Psoas muscle (tissue), 8 donors: Measurements from ENCODE around the gene SIX3. TPM values are rescaled to one million over a fixed set of nuclear protein-coding genes. Genes with fewer than 3 reads are reported as not detected.

Experiments used
- ATAC-seq, 4 donors: fragments of 200-7000 bp; cut with Tn5 transposase; one replicate each; pipeline ENCODE4 v1.9.1; 2020; ENCODE audit warnings: moderate library complexity in 3 of 4, mild to moderate bottlenecking in 2 of 4
- DNase-seq, 2 donors: peaks; one replicate each; pipeline ENCODE4 v3.0.0-alpha.2; 2020
- H3K27ac ChIP-seq: fragments of 200-600 bp; one replicate; pipeline ENCODE4 v1.8.0; 2022
- H3K27me3 ChIP-seq, 3 donors: fragments of 200-600 bp in 1 of 3; one replicate each; pipeline versions ENCODE4 v1.6.1 to v1.8.0; 2013 to 2022; ENCODE audit warnings: low read length in 2 of 3, mild to moderate bottlenecking in 2 of 3, moderate library complexity in 1 of 3; ENCODE audit not compliant: insufficient read depth in 3 of 3
- H3K36me3 ChIP-seq, 2 donors: fragments of 200-600 bp in 1 of 2; one replicate each; pipeline versions ENCODE4 v1.6.1 to v1.8.0; 2013 to 2022; ENCODE audit warnings: low read depth in 1 of 2, mild to moderate bottlenecking in 1 of 2, moderate library complexity in 1 of 2; ENCODE audit not compliant: insufficient read depth in 1 of 2
- H3K4me1 ChIP-seq: fragments of 200-600 bp; one replicate; pipeline ENCODE4 v1.8.0; 2022
- H3K4me3 ChIP-seq: fragments of 200-600 bp; one replicate; pipeline ENCODE4 v1.8.0; 2022; ENCODE audit warnings: mild to moderate bottlenecking
- H3K9me3 ChIP-seq: fragments of 200-600 bp; one replicate; pipeline ENCODE4 v1.8.0; 2022
- CTCF ChIP-seq: fragments of 200-600 bp; IDR thresholded peaks from one replicate; pipeline ENCODE4 v1.8.0; 2022; ENCODE audit warnings: antibody characterized with exemption
- WGBS, 3 donors: extraction: QIAGEN DNeasy Blood & Tissue Kit; methylation state at CpG; one replicate each; pipeline versions ENCODE4 v1.1.6 to v1.1.7; 2013; 5-methylcytosine and 5-hydroxymethylcytosine counted together
- intact Hi-C, 2 donors: fragments of 100-400 bp; cut with DNase I; formaldehyde crosslinking; loops; one replicate each; pipeline versions ENCODE4 v1.11.0 to v1.14.2; 2022
- polyA plus RNA-seq, 3 donors: library from polyadenylated mRNA; stranded (reverse); fragments of 200-250 nt; gene quantifications; one replicate each; pipeline ENCODE4 v1.2.3, GENCODE V29; 2013
- total RNA-seq, 4 donors: library from RNA; stranded (reverse); fragmentation: NEBNext Ultra II Directional in 2 of 4; extraction: Animal tissue kit (Norgen Biotek cat#: 25700) in 2 of 4; gene quantifications; one replicate each; pipeline versions ENCODE4 v1.2.1 to v1.2.4, GENCODE V29; 2021 to 2023
- donor health status: healthy with polysubstance abuse.
- donor health status: DM: no; HTN: no; CAD: no; lungs with moderate emphysema.
- donor health status: Bipolar disorder and iron deficiency.
- donor health status: healthy.
- donor health status: DM: yes; HTN: yes; CAD: no.
- donor health status: DM: no; HTN: no; CAD: no.
- donor health status: DM: no; HTN: no; CAD: no.
- donor health status: DM: yes; HTN: yes; CAD: no.

The SIX3 gene
- total and polyA plus RNA-seq, 7 donors = 0.01 to 0.20 TPM; not detected in 5

DNA sequence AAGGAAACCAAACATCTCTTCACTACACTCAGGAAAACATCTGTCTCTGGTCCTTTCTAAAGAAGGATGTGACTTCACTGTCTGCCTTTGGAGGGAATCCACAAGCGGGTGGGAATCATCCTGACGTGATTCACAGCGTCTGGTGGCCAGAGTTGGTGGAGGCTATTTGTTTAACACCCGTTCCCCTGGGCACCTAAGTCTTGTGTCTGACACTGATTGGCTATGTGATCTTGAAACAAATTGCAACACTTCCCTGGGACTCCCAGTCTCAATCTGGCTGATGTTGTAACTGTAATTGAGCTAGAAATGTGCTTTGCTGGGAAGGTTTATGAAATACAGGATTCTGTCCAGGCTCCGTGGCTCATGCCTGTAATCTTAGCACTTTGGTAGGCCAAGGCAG lies 28.8 kb upstream of the SIX3 start:
- peak; percentile 57 to 67 for DNase-seq
- intact Hi-C loops = no loop called here

GRCh38 chr2:44916291-44916690 lies 25.2 kb upstream of the SIX3 start:
- TF ChIP-seq CTCF = no peak
- Histone ChIP-seq H3K9me3 (no peaks in the 10 kb centered on the region), H3K4me1 (no peaks in the 10 kb centered on the region), H3K27me3 (peaks cover 5 to 16% (median 5%) of the 10 kb centered on the region in 3 donors), H3K36me3 (no peaks in the 10 kb centered on the region), H3K4me3 (no peak overlapping the region), H3K27ac (no peak overlapping the region)
- DNase-seq = no peak
- intact Hi-C loops = no loop called here
- no peak for ATAC-seq

More for the DNA sequence above, 28.8 kb upstream of the SIX3 start:
- Histone ChIP-seq H3K4me3 (no peak overlapping the region), H3K9me3 (peaks cover 5% of the 10 kb centered on the region), H3K27me3 (peaks cover 0 to 2% (median 0%) of the 10 kb centered on the region in 3 donors), H3K36me3 (no peaks in the 10 kb centered on the region), H3K27ac (no peak overlapping the region), H3K4me1 (no peaks in the 10 kb centered on the region)
- 16 to 34% (median 30%) methylated on average over 5 of the region's 5 CpGs for WGBS, 3 donors
- ATAC-seq = peak in 3 of 4 donors; percentile 68 to 74 (median 74)
- TF ChIP-seq CTCF = no peak

DNA sequence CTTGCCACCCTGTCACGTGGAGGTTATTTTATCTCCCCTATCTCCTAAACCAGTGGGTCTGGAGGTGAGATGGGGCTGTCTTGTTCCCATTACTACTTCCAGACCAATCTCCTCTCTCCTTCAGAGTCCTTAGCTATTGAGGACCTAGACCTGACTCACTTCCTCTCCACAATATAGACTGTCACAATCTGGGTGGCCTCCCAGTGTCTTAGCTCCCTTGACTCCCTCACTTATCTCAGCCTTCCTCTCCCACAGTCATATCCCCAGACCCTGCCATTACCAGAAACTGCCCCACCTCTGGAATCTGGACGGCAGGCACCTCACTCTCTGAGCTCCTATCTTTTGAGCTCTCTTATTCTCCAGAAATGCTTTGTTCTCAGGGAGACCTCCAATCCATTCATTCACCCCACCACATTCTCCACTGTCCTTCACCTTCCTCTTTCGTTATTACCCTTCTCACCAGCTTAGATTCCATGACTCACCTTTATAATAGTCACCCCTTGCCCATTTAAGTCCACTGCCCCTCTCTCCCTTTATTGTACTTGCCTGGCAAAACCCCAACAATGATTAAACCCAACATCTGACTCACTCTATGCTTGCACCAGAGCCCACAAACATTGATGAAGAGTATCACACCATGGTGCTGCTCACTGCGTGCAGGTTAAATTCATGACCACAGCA lies 23.3 kb upstream of the SIX3 start:
- ATAC-seq = no peak
- H3K27me3 ChIP-seq = peaks cover 5 to 33% (median 9%) of the 10 kb centered on the region in 3 donors
- whole genome bisulfite sequencing, 3 donors = 77 to 85% (median 81%) methylated on average over 4 of the region's 4 CpGs

DNA sequence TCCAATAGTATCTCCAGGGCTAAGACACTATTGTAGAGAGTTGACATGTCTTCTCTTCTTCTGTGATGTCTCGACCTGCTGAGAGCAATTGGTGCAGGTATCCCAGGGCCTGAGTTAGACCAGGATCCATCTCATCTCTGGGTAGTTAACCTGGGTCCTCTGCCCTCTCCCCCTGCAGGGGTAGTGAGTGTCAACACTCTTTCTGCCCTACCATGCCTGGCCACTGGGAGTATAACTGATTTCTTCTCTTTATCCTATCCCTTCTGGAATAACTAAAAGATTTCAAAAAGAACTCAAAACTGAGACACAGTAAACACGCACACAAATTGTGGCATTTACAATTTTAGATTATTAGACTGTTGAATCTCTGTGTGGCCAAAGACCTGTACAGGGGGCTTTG lies 20.8 kb upstream of the SIX3 start:
- 56 to 76% (median 71%) methylated on average over 2 of the region's 2 CpGs for WGBS, 3 donors
- DNase-seq = no peak
- H3K4me1 ChIP-seq = no peaks in the 10 kb centered on the region
- no peak for TF ChIP-seq CTCF
- H3K27ac ChIP-seq = no peak overlapping the region
- H3K27me3 ChIP-seq = peaks cover 5 to 53% (median 9%) of the 10 kb centered on the region in 3 donors
- H3K9me3 ChIP-seq = no peaks in the 10 kb centered on the region
- intact Hi-C loops = no loop called here
- ATAC-seq = no peak
- H3K36me3 ChIP-seq = no peaks in the 10 kb centered on the region
- H3K4me3 ChIP-seq = no peak overlapping the region

More for the DNA sequence above, 23.3 kb upstream of the SIX3 start:
- H3K9me3 ChIP-seq = no peaks in the 10 kb centered on the region
- no peak overlapping the region for H3K27ac ChIP-seq
- no peaks in the 10 kb centered on the region for H3K4me1 ChIP-seq
- no peak for DNase-seq
- TF ChIP-seq CTCF = no peak
- H3K36me3 ChIP-seq = no peaks in the 10 kb centered on the region
- H3K4me3 ChIP-seq = no peak overlapping the region
- intact Hi-C loops = no loop called here

- intact Hi-C loops = no loop called here
- no peaks in the 10 kb centered on the region for H3K36me3 ChIP-seq
- TF ChIP-seq CTCF = no peak
- H3K4me3 ChIP-seq = no peak overlapping the region
- ATAC-seq (no peak), DNase-seq (no peak)
- H3K4me1 ChIP-seq = peaks cover 1% of the 10 kb centered on the region
- 77 to 90% (median 85%) methylated on average over 6 of the region's 6 CpGs for WGBS, 3 donors
- H3K27me3 ChIP-seq = peaks cover 5 to 73% (median 12%) of the 10 kb centered on the region in 3 donors
- no peaks in the 10 kb centered on the region for H3K9me3 ChIP-seq
- H3K27ac ChIP-seq = no peak overlapping the region
These were observed 18.7 kb upstream of the SIX3 start for GRCh38 chr2:44922776-44923175.
